HG03159 (cell line): ENCODE results near the gene OR6N2.

Experiments used
- ATAC-seq: cut with Tn5 transposase; IDR thresholded peaks from one replicate; pipeline ENCODE4 v1.9.1; 2021; ENCODE audit warnings: mild to moderate bottlenecking, moderate library complexity; ENCODE audit not compliant: unreplicated experiment

OR6N2 gene

GRCh38 chr1:158754420-158754819, 26.6 kb downstream of the OR6N2 start, which contains the start of gene OR6K6:
TSS of gene OR6K6 (plus strand) at chr1:158754720. CDS start at chr1:158754888, 168 bp downstream.
- ATAC-seq, result no peak

GRCh38 chr1:158752155-158752712, 28.8 kb downstream of the OR6N2 start:
- ATAC-seq, result no peak

- ATAC-seq, result no peak
Measured at GRCh38 chr1:158735848-158736247, 45.2 kb downstream of the OR6N2 start.

- ATAC-seq, result no peak
Measured at GRCh38 chr1:158732524-158732923, 48.5 kb downstream of the OR6N2 start.

- no peak for ATAC-seq
Measured at GRCh38 chr1:158731707-158732106, 49.3 kb downstream of the OR6N2 start.

- no peak for ATAC-seq
Measured at GRCh38 chr1:158730453-158730852, 50.6 kb downstream of the OR6N2 start.

- no peak for ATAC-seq
Measured at GRCh38 chr1:158728510-158729225, 52.3 kb downstream of the OR6N2 start.

GRCh38 chr1:158724442-158724841, 56.6 kb downstream of the OR6N2 start:
- ATAC-seq, result no peak
